ENCODE measurements around the gene SERHL2. TPM values are rescaled to one million over a fixed set of nuclear protein-coding genes. Genes with fewer than 3 reads are reported as not detected.
"Not testable (repeated sequence)": the region's sequence is repeated elsewhere in the genome, so short reads cannot be mapped to it uniquely, and the experiment has no call there.

The SERHL2 gene
- total RNA-seq, 8 experiments from 2014 or later: 0.54 to 3.0 (median 1.9) TPM

GRCh38 chr22:42608136-42608822 is 54.5 kb downstream of the SERHL2 start:
- in situ Hi-C loops (cut with MboI; ENCODE audit: low pct_unique_long_range_greater_than_20kb in 2 of 9, low sequenced_read_pairs in 9 of 9, unreplicated experiment in 9 of 9): no loop called here
- Histone ChIP-seq H3K27ac (peak overlapping the region; percentile 4 to 69), H3K4me3 (peak overlapping the region in 2 of 5 donors; percentile 8 to 10), H3K4me1 (replicated peaks in 1 of 2) (peaks cover 23 to 28% of the 10 kb centered on the region in 2 donors)
- ATAC-seq (replicated peaks in 6 of 8): peak in 4 of 8 experiments; percentile 31 to 57 (median 42)
- WGBS, 10 experiments: 39 to 100% (median 81%) methylated on average over 3 to 9 of the region's 11 CpGs; no CpG with 5 or more reads in 4 of the 10 experiments

- Histone ChIP-seq H3K4me1 (replicated peaks in 1 of 2) (peaks cover 27 to 31% of the 10 kb centered on the region in 2 donors), H3K27ac (peak overlapping the region; percentile 4 to 78)
- WGBS, 10 experiments: 0 to 67% (median 32%) methylated on average over 1 to 8 of the region's 11 CpGs; no CpG with 5 or more reads in 1 of the 10 experiments
Measured at GRCh38 chr22:42608823-42609361, 55.1 kb downstream of the SERHL2 start.

GRCh38 chr22:42610186-42610585 is 56.4 kb downstream of the SERHL2 start:
- no peak for ATAC-seq (replicated peaks in 6 of 8)
- in situ Hi-C loops (cut with MboI; ENCODE audit: low pct_unique_long_range_greater_than_20kb in 2 of 9, low sequenced_read_pairs in 9 of 9, unreplicated experiment in 9 of 9): no loop called here
- no peak overlapping the region for H3K4me3 ChIP-seq
- H3K4me1 ChIP-seq (replicated peaks in 1 of 2): peaks cover 27 to 31% of the 10 kb centered on the region in 2 donors
- H3K27ac ChIP-seq: no peak overlapping the region
- WGBS, 10 experiments: 59 to 100% (median 96%) methylated on average over 1 to 5 of the region's 5 CpGs; no CpG with 5 or more reads in 2 of the 10 experiments

More at GRCh38 chr22:42608823-42609361, 55.1 kb downstream of the SERHL2 start:
- peak; percentile 60 to 87 (median 74) for ATAC-seq (replicated peaks in 6 of 8)
- peak overlapping the region in 2 of 5 donors; percentile 8 to 10 for H3K4me3 ChIP-seq
- in situ Hi-C loops (cut with MboI; ENCODE audit: low pct_unique_long_range_greater_than_20kb in 2 of 9, low sequenced_read_pairs in 9 of 9, unreplicated experiment in 9 of 9): no loop called here

- in situ Hi-C loops (cut with MboI; ENCODE audit: low pct_unique_long_range_greater_than_20kb in 2 of 9, low sequenced_read_pairs in 9 of 9, unreplicated experiment in 9 of 9): no loop called here
- ATAC-seq (replicated peaks in 6 of 8): no peak
- no peak overlapping the region for H3K4me3 ChIP-seq
- H3K4me1 ChIP-seq (replicated peaks in 1 of 2): peaks cover 32 to 38% of the 10 kb centered on the region in 2 donors
- H3K27ac ChIP-seq: no peak overlapping the region
- 43 to 100% (median 83%) methylated on average over 1 of the region's 1 CpG; no CpG with 5 or more reads in 6 of the 10 experiments for WGBS, 10 experiments
Measured at GRCh38 chr22:42611051-42611450, 57.3 kb downstream of the SERHL2 start.

- Histone ChIP-seq H3K4me1 (replicated peaks in 1 of 2) (peaks cover 33 to 38% of the 10 kb centered on the region in 2 donors), H3K4me3 (no peak overlapping the region), H3K27ac (no peak overlapping the region)
- 86 to 100% (median 94%) methylated on average over 5 to 10 of the region's 11 CpGs; no CpG with 5 or more reads in 5 of the 10 experiments for WGBS, 10 experiments
- no peak for ATAC-seq (replicated peaks in 6 of 8)
- in situ Hi-C loops (cut with MboI; ENCODE audit: low pct_unique_long_range_greater_than_20kb in 2 of 9, low sequenced_read_pairs in 9 of 9, unreplicated experiment in 9 of 9): no loop called here
Measured at GRCh38 chr22:42612336-42612735, 58.6 kb downstream of the SERHL2 start.

- peak overlapping the region; percentile 63 to 88 (median 79) for H3K4me3 ChIP-seq
- in situ Hi-C loops (cut with MboI; ENCODE audit: low pct_unique_long_range_greater_than_20kb in 2 of 9, low sequenced_read_pairs in 9 of 9, unreplicated experiment in 9 of 9): no loop called here
- 0 to 7% (median 3%) methylated on average over 1 to 10 of the region's 10 CpGs; no CpG with 5 or more reads in 3 of the 10 experiments for whole genome bisulfite sequencing, 10 experiments
- ATAC-seq (replicated peaks in 6 of 8): peak in 2 of 8 experiments; percentile 0 to 2
- H3K4me1 ChIP-seq (replicated peaks in 1 of 2): peaks cover 27 to 33% of the 10 kb centered on the region in 2 donors
- H3K27ac ChIP-seq: peak overlapping the region; percentile 98 to 99
Measured at GRCh38 chr22:42613872-42614301, 60.1 kb downstream of the SERHL2 start.

GRCh38 chr22:42614312-42615091 is 60.7 kb downstream of the SERHL2 start, which contains the start of gene POLDIP3:
TSS of gene POLDIP3 (minus strand) at chr22:42614883. CDS start at chr22:42614857, 26 bp downstream.
- in situ Hi-C loops (cut with MboI; ENCODE audit: low pct_unique_long_range_greater_than_20kb in 2 of 9, low sequenced_read_pairs in 9 of 9, unreplicated experiment in 9 of 9): no loop called here
- 0 to 5% (median 0%) methylated on average over 2 to 14 of the region's 85 CpGs; no CpG with 5 or more reads in 1 of the 10 experiments for WGBS, 10 experiments
- H3K27ac ChIP-seq: peak within 1 kb of the TSS; percentile 98 to 99
- ATAC-seq (replicated peaks in 6 of 8): peak; percentile 68 to 85 (median 79)
- peak within 1 kb of the TSS; percentile 63 to 88 (median 79) for H3K4me3 ChIP-seq
- peaks cover 21 to 27% of the 10 kb centered on the region in 2 donors for H3K4me1 ChIP-seq (replicated peaks in 1 of 2)

GRCh38 chr22:42615092-42615859 is 61.5 kb downstream of the SERHL2 start:
- ATAC-seq (replicated peaks in 6 of 8): peak; percentile 58 to 79 (median 72)
- H3K4me1 ChIP-seq (replicated peaks in 1 of 2): peaks cover 19 to 22% of the 10 kb centered on the region in 2 donors
- in situ Hi-C loops (cut with MboI; ENCODE audit: low pct_unique_long_range_greater_than_20kb in 2 of 9, low sequenced_read_pairs in 9 of 9, unreplicated experiment in 9 of 9): no loop called here
- WGBS, 10 experiments: 0 to 7% (median 1%) methylated on average over 1 to 19 of the region's 35 CpGs
- peak overlapping the region; percentile 98 to 99 for H3K27ac ChIP-seq
- H3K4me3 ChIP-seq: peak overlapping the region; percentile 63 to 88 (median 79)

- H3K4me3 ChIP-seq: peak overlapping the region in 4 of 5 donors; percentile 73 to 88 (median 80)
- 0 to 100% (median 40%) methylated on average over 1 to 9 of the region's 13 CpGs; no CpG with 5 or more reads in 1 of the 10 experiments for WGBS, 10 experiments
- peak overlapping the region; percentile 98 to 99 for H3K27ac ChIP-seq
- in situ Hi-C loops (cut with MboI; ENCODE audit: low pct_unique_long_range_greater_than_20kb in 2 of 9, low sequenced_read_pairs in 9 of 9, unreplicated experiment in 9 of 9): not testable (repeated sequence)
- peaks cover 19 to 22% of the 10 kb centered on the region in 2 donors for H3K4me1 ChIP-seq (replicated peaks in 1 of 2)
- peak in 1 of 8 experiments; percentile 0 for ATAC-seq (replicated peaks in 6 of 8)
Measured at GRCh38 chr22:42615860-42616175, 62.1 kb downstream of the SERHL2 start.

GRCh38 chr22:42617155-42617983 is 63.6 kb downstream of the SERHL2 start:
- 37 to 100% (median 87%) methylated on average over 1 to 8 of the region's 20 CpGs; no CpG with 5 or more reads in 2 of the 10 experiments for WGBS, 10 experiments
- Histone ChIP-seq H3K4me3 (no peak overlapping the region), H3K4me1 (replicated peaks in 1 of 2) (peaks cover 17 to 20% of the 10 kb centered on the region in 2 donors), H3K27ac (no peak overlapping the region)
- ATAC-seq (replicated peaks in 6 of 8): no peak
- in situ Hi-C loops (cut with MboI; ENCODE audit: low pct_unique_long_range_greater_than_20kb in 2 of 9, low sequenced_read_pairs in 9 of 9, unreplicated experiment in 9 of 9): no loop called here

- in situ Hi-C loops (cut with MboI; ENCODE audit: low pct_unique_long_range_greater_than_20kb in 2 of 9, low sequenced_read_pairs in 9 of 9, unreplicated experiment in 9 of 9): no loop called here
- no peak overlapping the region for H3K27ac ChIP-seq
- peaks cover 7% of the 10 kb centered on the region in 2 donors for H3K4me1 ChIP-seq (replicated peaks in 1 of 2)
- ATAC-seq (replicated peaks in 6 of 8): no peak
- WGBS, 10 experiments: 80 to 100% (median 100%) methylated on average over 1 of the region's 35 CpGs; no CpG with 5 or more reads in 7 of the 10 experiments
- no peak overlapping the region for H3K4me3 ChIP-seq
Measured at GRCh38 chr22:42619261-42620063, 65.7 kb downstream of the SERHL2 start.

Measured in motor neuron (in vitro differentiated cells).